PC-3 (cell line): ENCODE data around the gene ZBTB24. TPM values are rescaled to one million over a fixed set of nuclear protein-coding genes. Genes with fewer than 3 reads are reported as not detected.

ENCODE experiments used
- ATAC-seq: fragments of 200-7000 bp; cut with Tn5 transposase; 2 replicates; pipeline ENCODE4 v1.9.1; 2020; ENCODE audit warnings: mild to moderate bottlenecking, moderate library complexity
- BruUV-seq: library from RNA; stranded (reverse); fragments of 400-500 nt; replicated peaks from 2 replicates; lab custom pipeline; 2021; lab: Mats Ljungman, UMichigan
- CTCF ChIA-PET: fragments of 300-600 bp; sonication (Branson Sonifier 250); formaldehyde crosslinking; loops from one replicate; lab custom pipeline; 2022; ENCODE audit warnings: antibody characterized with exemption; lab: Charles Lee
- POLR2A ChIA-PET: fragments of 300-600 bp; sonication (Branson Sonifier 250); formaldehyde crosslinking; loops from one replicate; lab custom pipeline; 2022; ENCODE audit warnings: antibody characterized with exemption; ENCODE audit not compliant: unreplicated experiment; lab: Charles Lee
- DNase-seq: peaks from one replicate; pipeline ENCODE4 v3.0.0-alpha.2; 2015
- H2AFZ ChIP-seq: fragments of 300-600 bp; sonication (generic); 2 replicates; pipeline ENCODE4 v1.6.0; 2016; ENCODE audit warnings: antibody characterized with exemption, low read length
- H3F3A ChIP-seq: fragments of 300-600 bp; sonication (generic); one replicate; pipeline ENCODE4 v1.6.0; 2017; ENCODE audit warnings: antibody characterized with exemption, low read length, control low read depth, mild to moderate bottlenecking; ENCODE audit not compliant: unreplicated experiment
- H3K27ac ChIP-seq: fragments of 300-600 bp; sonication (generic); 2 replicates; pipeline ENCODE4 v1.5.1; 2016; ENCODE audit warnings: mild to moderate bottlenecking, low read length
- H3K27me3 ChIP-seq: fragments of 300-600 bp; sonication (generic); 2 replicates; pipeline ENCODE4 v1.6.1; 2016; ENCODE audit warnings: low read length, mixed read lengths
- H3K36me3 ChIP-seq: fragments of 300-600 bp; sonication (generic); 2 replicates; pipeline ENCODE4 v1.6.1; 2016; ENCODE audit warnings: low read depth, mixed run types, low read length, mixed read lengths
- H3K4me1 ChIP-seq: fragments of 300-600 bp; sonication (generic); 2 replicates; pipeline ENCODE4 v1.5.1; 2016; ENCODE audit warnings: low read length; ENCODE audit not compliant: insufficient read depth
- H3K4me2 ChIP-seq: fragments of 300-600 bp; sonication (generic); 2 replicates; pipeline ENCODE4 v1.6.0; 2016; ENCODE audit warnings: low read length
- H3K4me3 ChIP-seq: fragments of 300-600 bp; sonication (generic); 2 replicates; pipeline ENCODE4 v1.5.1; 2016; ENCODE audit warnings: mild to moderate bottlenecking, low read length, mixed read lengths
- H3K79me2 ChIP-seq: fragments of 300-600 bp; sonication (generic); 2 replicates; pipeline ENCODE4 v1.6.1; 2017; ENCODE audit warnings: low read length, mixed read lengths
- H3K9ac ChIP-seq: fragments of 300-600 bp; sonication (generic); 2 replicates; pipeline ENCODE4 v1.6.0; 2016; ENCODE audit warnings: mild to moderate bottlenecking, low read length
- H3K9me2 ChIP-seq: fragments of 300-600 bp; sonication (generic); replicated peaks from 2 replicates; pipeline ENCODE4 v1.6.1; 2016; ENCODE audit warnings: mixed run types, low read length, mixed read lengths
- H3K9me3 ChIP-seq: fragments of 300-600 bp; sonication (generic); 2 replicates; pipeline ENCODE4 v1.6.1; 2016; ENCODE audit warnings: low read length, mixed read lengths
- H4K20me1 ChIP-seq: fragments of 300-600 bp; sonication (generic); 2 replicates; pipeline ENCODE4 v1.6.1; 2016; ENCODE audit warnings: low read length, mixed read lengths
- EZH2 ChIP-seq: fragments of 300-600 bp; sonication (generic); IDR thresholded peaks from one replicate; pipeline ENCODE4 v1.6.1; 2017; ENCODE audit warnings: antibody characterized with exemption, mild to moderate bottlenecking, low read length; ENCODE audit not compliant: unreplicated experiment
- EZH2phosphoT487 ChIP-seq: fragments of 300-600 bp; sonication (generic); IDR thresholded peaks from 2 replicates; pipeline ENCODE4 v1.6.1; 2018; ENCODE audit warnings: mild to moderate bottlenecking, antibody characterized with exemption, low read length, borderline replicate concordance
- intact Hi-C: fragments of 100-400 bp; cut with micrococcal nuclease; formaldehyde crosslinking; loops from 2 replicates; pipeline ENCODE4 v1.9.0; 2023
- total RNA-seq: library from RNA; depleted of rRNA; stranded (reverse); fragments of >200 nt; gene quantifications from 2 replicates; pipeline ENCODE4 v1.2.3, GENCODE V29; 2014
- TF ChIP-seq, protein P1 (sequence below): fragments of 300-600 bp; sonication (generic); conservative IDR thresholded peaks from 2 replicates; pipeline ENCODE4 v1.5.1; 2017; ENCODE audit warnings: antibody characterized with exemption, low read depth, mild to moderate bottlenecking, low read length

The ZBTB24 gene
- total RNA-seq, 1 experiment from 2014 or later, result 6.1 TPM

DNA sequence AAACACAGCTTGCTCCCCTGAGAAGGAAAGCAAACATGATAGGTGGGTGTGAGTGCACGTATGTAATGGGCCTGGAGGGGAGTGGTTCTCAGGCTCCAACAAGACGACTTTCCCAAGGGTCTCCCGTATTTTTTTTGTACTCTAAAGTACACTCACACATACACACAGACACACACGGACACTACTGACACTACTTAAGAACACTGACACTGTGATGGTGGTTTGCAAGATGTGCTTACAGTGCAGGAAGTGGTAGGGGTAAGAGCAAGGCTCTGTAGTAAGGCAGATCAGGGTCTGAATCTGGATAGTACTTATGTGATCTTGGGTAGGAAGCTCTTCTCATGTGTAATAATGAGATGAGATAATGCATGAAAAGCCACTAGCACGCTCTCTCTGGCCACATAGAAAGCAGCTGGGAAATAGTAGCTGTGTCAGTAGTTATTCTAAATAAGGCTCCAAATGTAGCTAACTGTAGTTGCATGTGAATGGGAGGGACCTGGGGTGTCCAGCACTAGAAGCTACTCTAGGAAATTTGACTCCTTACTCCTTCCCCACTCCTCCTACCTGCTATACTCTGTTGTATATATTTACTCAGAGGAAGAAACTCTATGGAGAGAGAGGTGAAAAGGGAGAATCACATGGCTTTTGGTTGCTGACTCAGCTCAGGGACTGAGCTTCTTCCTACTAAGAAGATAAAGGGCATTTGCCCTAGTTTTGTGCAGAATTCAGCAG, 8.4 kb upstream of the ZBTB24 start:
- no peaks in the 10 kb centered on the region for H3K36me3 ChIP-seq
- H4K20me1 ChIP-seq, result no peaks in the 10 kb centered on the region
- H3K27ac ChIP-seq, result no peak overlapping the region
- ChIA-PET CTCF (interaction anchor here (0.6 kb wide), 1 partner anchor 22 kb away, joined by 3 read pairs; no protein-coding TSS in a partner anchor), POLR2A (no interaction called here)
- H3K79me2 ChIP-seq, result no peaks in the 10 kb centered on the region
- peaks cover 3% of the 10 kb centered on the region for H3F3A ChIP-seq
- DNase-seq, result peak; percentile 62
- no peak overlapping the region for H3K4me3 ChIP-seq
- TF ChIP-seq EZH2 (no peak), EZH2phosphoT487 (no peak)
- TF ChIP-seq, protein P1, sequence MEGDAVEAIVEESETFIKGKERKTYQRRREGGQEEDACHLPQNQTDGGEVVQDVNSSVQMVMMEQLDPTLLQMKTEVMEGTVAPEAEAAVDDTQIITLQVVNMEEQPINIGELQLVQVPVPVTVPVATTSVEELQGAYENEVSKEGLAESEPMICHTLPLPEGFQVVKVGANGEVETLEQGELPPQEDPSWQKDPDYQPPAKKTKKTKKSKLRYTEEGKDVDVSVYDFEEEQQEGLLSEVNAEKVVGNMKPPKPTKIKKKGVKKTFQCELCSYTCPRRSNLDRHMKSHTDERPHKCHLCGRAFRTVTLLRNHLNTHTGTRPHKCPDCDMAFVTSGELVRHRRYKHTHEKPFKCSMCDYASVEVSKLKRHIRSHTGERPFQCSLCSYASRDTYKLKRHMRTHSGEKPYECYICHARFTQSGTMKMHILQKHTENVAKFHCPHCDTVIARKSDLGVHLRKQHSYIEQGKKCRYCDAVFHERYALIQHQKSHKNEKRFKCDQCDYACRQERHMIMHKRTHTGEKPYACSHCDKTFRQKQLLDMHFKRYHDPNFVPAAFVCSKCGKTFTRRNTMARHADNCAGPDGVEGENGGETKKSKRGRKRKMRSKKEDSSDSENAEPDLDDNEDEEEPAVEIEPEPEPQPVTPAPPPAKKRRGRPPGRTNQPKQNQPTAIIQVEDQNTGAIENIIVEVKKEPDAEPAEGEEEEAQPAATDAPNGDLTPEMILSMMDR, result no peak
- H3K9me3 ChIP-seq, result no peaks in the 10 kb centered on the region
- ATAC-seq, result peak; percentile 89
- no peak overlapping the region; the same call in 1 of the 2 replicates for H2AFZ ChIP-seq
- intact Hi-C loops, result no loop called here
- no TSS peak for BruUV-seq
- H3K9ac ChIP-seq, result no peak overlapping the region
- no peaks in the 10 kb centered on the region for H3K27me3 ChIP-seq
- H3K4me2 ChIP-seq, result peak overlapping the region; percentile 28; the same call in 1 of the 2 replicates
- H3K4me1 ChIP-seq, result peaks cover 15% of the 10 kb centered on the region
- no peaks in the 10 kb centered on the region for H3K9me2 ChIP-seq

DNA sequence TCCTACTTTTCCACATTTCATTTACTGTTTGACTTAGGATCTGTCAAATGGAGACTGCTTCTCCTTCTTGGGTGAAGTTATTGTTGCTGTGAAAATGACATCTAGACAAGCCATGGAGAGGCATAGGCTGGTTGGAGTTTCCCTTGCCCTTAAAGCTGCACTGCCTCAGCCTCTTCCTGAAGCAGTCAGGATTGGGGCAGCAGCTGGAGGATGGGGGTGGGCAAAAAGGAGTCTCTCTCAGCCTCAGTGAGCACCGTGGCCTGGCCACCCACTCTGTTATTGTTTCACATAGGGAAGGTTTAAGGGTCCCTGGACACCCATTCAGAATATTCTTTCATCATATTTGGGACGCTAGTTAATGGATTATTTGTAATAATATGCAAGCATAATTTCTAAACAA, 7.7 kb upstream of the ZBTB24 start:
- H3K36me3 ChIP-seq, result no peaks in the 10 kb centered on the region
- ChIA-PET POLR2A (no interaction called here), CTCF (no interaction called here)
- no peak overlapping the region for H3K4me2 ChIP-seq
- H3K9ac ChIP-seq, result no peak overlapping the region
- H3K79me2 ChIP-seq, result no peaks in the 10 kb centered on the region
- intact Hi-C loops, result no loop called here
- no peak for ATAC-seq
- H3K4me3 ChIP-seq, result no peak overlapping the region
- DNase-seq, result no peak
- no peak overlapping the region for H2AFZ ChIP-seq
- no TSS peak for BruUV-seq
- no peaks in the 10 kb centered on the region for H3K9me2 ChIP-seq
- H3F3A ChIP-seq, result peaks cover 4% of the 10 kb centered on the region
- peaks cover 19% of the 10 kb centered on the region for H3K4me1 ChIP-seq
- H4K20me1 ChIP-seq, result no peaks in the 10 kb centered on the region
- no peak overlapping the region for H3K27ac ChIP-seq
- H3K27me3 ChIP-seq, result no peaks in the 10 kb centered on the region
- no peak for TF ChIP-seq EZH2phosphoT487
- H3K9me3 ChIP-seq, result no peaks in the 10 kb centered on the region

DNA sequence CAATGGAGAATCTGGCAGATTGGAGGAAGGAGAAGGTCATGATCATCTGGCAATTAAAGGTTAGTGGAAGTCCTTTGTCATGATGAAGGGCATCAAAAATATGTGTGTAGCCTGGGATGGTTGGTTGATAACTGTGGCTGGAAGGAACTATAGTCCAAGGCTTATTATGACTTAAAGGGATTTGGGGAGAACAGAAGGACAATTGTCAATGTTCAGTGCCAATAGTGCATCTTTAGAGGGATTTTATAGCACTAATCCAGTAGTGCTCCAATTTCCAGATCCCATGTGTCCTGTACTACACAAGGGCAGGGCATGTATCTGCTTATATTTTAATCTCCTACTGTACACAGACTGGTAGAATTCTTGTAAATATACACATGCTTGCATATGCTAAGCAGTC, 5.0 kb upstream of the ZBTB24 start:
- no TSS peak for BruUV-seq
- Histone ChIP-seq H3F3A (peaks cover 4% of the 10 kb centered on the region), H3K4me3 (no peak overlapping the region), H2AFZ (no peak overlapping the region), H3K9me2 (no peaks in the 10 kb centered on the region), H3K4me2 (no peak overlapping the region), H3K36me3 (no peaks in the 10 kb centered on the region), H3K9ac (no peak overlapping the region), H3K4me1 (peaks cover 31% of the 10 kb centered on the region), H4K20me1 (no peaks in the 10 kb centered on the region), H3K9me3 (no peaks in the 10 kb centered on the region), H3K27ac (no peak overlapping the region), H3K27me3 (no peaks in the 10 kb centered on the region), H3K79me2 (no peaks in the 10 kb centered on the region)
- intact Hi-C loops, result no loop called here
- ChIA-PET CTCF (no interaction called here), POLR2A (no interaction called here)
- DNase-seq (no peak), ATAC-seq (no peak)
- TF ChIP-seq EZH2, result no peak
